CD4-positive, alpha-beta T cell treated with Interleukin-15 for 4 hours (primary cell): ENCODE data around the gene CLDN24.
A peak's percentile ranks its signal among the peaks of the same experiment; 100 is the strongest.

ENCODE experiments used
- DNase-seq: peaks from one replicate; pipeline ENCODE4 v3.0.0-alpha.2; 2020; ENCODE audit warnings: low spot score

Gene CLDN24

DNA sequence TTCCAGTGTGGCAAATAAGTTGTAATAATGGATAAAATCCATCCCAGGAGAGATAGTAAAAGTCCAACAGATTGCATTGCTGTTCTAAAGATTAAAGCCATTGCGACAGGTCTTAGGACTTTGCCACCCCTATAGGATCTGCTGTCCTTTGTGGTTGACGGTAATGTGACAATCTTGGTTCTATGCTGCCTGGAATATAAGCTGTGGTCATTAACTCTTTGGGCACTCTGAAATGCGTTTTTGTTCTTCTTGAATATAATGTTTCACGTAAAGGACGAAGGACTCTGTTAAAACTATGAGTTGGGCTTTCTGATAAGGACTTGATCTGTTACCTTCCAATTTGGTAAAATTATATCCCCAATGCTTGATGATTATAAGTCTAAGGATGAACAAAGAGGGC is at the start of gene CLDN24:
Gene CLDN24 (minus strand): TSS at position 101 of the 400 bp plus-strand sequence. CDS start 0 bp downstream, at position 101.
- DNase-seq = no peak

DNA sequence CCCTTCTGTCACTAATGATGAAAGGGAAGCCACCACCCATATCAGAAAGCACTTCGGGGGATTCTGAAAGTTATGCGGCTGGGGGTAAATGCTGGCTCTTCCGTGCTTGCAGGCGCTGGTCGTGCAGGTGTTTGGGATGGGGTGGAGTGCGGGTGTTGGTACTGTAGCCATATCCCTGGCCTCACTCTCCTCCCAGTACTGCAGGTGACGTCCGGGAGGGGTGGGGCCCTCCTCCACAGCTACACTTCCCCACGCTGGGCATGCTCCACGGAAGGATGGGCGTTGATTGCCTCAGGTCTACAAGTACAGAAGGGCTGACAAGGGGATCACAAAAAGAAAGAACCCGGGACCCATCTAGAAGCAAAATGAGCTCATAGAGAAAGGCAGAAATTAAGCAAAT is 48.6 kb upstream of the CLDN24 start:
- DNase-seq = no peak

DNA sequence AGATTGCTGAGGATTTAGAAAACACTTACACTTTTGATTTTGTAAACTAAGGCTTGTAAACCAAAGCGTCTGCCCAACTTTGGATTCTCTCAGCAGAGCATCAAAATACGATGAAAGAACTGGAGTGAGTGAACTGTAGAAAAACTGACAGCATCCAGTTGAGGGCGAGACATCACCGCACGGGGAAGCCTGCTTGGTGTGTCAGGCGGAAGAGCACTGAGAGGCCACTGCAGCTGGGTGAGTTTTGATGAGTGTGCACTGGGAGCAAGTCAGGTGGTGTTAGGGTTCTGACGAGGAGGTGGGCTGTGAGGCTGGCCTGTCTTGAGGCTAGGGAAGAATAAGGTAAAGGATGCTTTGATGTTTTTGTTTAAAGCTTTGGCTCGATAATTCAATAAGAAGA is 46.8 kb upstream of the CLDN24 start:
- DNase-seq = no peak

DNA sequence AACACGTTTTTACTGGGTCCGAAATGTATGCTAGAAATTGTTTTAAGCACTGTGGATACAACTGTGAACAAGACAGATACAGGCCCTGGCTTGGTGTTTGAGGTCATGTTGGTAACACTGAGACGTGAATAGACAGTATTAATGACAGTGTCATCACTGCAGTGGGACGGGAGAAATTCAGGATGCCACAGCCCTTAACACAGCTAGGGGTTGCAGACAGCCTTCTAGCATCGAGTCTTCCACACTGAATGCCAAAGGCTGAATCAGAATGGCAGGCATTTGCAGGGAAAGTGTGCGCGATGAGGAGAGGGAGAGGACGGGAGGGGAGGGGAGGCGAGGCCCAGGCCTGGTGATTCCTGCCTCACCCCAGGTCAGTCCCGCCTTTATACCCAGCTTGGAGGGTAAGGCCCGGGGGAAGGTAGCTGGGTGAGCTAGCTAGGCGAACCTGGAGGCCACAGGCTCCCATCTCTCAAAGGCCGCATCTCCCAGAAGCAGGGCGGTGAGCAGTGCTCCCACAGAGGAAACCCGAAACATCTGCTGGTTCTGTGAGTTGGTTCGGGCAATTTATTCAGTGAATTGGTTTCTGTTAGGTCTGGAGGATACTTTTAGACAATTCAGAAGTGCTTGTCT is 44.1 kb upstream of the CLDN24 start:
- no peak for DNase-seq

DNA sequence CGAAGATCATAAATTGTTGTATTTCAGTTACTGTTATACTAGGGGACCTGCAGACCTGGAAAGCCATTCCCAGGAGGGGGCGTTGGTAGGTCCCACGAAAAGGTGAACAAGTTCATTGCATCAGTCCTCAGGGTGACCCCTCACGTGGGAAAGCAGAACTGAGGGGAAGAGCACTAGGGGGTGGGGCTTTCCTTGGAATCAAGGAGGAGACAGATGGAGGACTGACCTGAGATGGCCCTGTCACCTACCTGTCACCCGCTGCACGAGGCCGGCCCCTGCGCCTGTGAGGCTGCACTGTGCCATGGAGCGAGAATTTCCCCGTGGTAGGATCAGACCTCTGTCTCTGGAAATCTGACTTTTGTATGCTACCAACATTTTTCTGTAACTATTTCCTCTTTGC is 41.8 kb upstream of the CLDN24 start:
- DNase-seq = no peak

DNA sequence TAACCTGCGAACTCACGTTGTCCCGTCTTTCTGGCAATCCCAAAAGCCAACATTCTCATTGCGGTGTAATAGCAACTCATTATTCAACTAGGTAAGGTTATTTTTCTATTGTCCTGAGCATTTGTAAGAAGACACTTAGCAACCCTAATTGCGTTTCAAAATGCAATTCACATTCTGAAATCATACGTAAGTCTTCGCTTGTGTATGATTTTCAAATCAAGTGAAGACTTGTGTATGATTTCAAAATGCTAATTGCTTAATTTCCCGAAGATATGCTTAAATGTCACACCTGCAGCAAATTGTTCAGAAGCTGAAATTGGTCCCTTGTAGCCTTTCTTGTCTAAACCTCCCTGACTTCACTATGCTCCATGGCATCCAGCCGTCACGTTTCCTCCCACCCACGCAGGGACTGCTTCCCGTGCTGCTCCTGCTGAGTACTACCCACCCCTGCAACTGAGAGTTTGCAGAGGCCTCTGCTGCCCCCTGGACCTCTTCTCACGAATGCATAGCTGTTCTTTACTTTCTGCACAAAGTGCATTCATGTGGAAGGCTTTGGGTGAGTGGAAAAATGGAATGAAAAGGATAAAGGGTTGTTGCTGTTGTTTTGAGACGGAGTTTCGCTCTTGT is 40.8 kb upstream of the CLDN24 start:
- DNase-seq = no peak

DNA sequence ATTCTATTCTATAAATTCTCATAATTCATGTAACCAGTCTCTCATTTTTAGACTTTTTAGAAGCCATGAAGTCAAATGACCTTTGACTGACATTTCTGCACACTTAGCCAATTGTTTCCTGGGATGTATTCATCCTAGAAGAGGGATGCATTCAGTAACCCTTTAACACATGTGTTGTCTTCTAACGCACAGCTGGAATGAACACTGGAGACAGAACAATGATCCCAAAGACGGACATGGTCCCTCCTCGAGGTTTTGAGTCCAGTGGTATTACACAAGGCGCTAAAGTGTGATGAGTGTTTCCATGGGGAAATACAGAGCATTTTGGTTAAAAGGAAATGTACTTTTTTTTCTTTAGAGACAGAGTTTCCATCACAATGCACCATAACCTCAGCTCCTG is 39.8 kb upstream of the CLDN24 start:
- no peak for DNase-seq

DNA sequence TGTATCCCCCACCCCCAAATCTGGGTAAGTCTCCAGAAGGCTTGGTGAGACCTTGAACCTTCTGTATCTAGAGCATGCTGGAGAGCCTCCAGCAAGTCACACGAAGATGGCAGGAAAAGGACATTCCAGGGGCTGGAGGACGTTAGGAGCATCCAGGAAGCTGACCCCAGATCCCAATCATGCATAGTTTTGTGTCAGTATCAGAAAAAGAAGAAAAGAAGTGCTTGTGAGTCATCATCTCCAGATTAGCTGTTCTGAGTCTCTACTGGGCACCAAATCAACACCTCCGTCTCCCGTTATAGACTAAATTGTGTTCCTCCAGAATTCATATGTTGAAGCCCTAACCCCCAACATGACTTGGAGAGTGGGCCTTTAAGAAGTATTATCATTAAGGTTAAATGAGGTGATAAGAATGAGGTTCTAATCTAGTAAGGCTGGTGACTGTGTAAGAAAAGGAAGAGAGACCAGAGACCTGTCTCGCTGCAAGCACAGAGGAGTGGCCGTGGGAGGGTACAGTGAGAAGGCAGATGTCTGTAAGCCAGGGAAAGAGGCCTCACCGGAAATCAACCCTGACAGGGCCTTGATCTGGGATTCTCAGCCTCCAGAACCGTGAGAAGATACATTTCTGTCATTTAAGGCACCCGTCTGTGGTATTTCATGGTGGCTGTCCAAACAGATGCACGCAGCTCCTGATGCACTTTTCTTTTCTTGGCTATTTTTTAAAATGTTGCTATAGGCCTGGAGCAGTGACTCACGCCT is 38.1 kb upstream of the CLDN24 start:
- no peak for DNase-seq

DNA sequence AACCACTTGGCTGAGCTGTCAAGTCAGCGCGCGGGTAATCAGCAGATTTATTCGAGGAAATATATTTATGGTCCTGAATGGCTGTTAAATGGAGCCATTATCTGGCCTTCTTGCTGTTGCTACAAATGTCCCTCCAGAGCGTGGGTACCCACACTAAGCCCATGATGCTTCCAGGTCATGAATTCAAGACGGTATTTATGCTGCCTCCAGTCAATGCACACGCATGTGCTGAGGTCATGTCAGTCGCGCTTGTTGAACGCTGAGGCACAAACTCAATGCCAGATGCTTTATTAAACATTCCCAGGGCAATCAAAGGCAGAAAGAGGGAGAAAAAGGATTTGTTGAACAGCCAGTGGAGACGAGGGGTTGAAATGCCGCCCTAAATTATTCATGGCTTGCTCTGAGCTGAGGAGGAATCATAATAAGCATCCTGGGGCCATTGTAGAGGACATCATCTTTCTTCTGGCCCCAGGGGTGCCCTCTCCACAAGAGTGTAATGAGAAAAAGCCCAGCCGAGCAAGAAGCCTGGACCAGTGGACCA is 36.1 kb upstream of the CLDN24 start:
- no peak for DNase-seq

DNA sequence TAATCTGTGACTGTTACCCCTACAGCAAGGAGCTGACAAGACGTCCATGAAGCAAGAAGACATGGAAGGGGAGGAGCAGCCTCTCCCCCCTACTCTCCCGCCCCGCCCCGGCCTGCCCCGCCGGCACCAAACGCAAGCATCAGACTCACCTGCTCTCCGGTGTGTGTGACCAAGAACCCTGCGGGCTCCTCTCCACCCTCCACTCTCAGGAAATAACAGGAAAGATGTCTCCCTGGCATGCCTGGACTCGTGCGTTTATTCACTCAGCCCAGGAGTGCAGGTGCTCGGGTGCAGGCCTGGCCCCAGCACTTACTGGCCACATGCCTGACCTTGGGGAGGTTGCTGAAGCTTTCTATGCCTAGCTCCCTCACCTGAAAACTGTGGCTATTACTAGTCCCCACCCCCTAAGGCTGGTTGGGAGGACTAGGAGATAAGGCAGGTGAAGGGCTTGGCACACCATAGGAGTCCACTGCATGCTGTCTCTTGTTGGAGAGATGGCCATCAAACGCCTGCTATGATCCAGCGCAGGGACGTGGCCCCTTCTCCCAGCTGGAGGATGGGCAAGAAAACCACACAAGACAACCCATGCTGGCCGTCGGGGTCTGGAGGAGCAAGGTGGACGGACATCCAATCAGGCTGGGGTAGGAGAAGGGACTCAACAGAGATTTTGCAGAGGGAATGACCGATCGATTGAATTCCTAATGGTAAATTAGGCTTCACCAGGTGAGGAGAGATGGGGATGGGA is 34.9 kb upstream of the CLDN24 start:
- no peak for DNase-seq

DNA sequence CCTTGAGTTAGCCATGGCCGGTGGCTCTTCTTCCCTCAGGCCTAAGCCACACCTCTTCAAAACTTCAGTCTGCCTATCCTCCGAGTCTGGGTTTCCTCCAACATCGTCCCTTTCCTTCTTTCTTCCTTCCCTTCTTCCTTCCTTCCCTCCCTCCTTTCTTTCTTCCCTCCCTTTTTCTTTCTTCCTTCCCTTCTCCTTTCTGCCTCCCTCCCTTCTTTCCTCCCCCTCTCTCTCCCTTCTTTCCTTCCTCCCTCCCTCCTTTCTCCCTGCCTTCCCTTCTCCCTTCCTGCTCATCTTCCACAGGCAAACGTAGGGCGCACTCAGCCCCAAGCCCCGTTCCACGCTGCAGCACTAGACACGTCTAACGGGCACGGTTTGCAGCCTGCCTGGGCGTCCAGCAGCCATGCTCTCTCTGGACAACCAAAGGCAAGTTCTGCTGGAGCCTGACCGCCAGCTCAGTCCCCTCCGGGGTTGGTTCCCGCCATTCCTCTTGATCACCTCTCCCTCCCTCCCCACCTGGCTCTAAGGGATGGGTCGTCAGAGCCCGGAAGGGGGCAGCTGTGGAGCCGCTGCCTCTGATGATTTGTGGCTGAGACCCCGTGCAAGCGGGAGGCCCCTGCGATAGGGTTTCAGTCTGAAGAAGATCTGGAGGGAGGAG is 34.1 kb upstream of the CLDN24 start:
- DNase-seq = no peak

DNA sequence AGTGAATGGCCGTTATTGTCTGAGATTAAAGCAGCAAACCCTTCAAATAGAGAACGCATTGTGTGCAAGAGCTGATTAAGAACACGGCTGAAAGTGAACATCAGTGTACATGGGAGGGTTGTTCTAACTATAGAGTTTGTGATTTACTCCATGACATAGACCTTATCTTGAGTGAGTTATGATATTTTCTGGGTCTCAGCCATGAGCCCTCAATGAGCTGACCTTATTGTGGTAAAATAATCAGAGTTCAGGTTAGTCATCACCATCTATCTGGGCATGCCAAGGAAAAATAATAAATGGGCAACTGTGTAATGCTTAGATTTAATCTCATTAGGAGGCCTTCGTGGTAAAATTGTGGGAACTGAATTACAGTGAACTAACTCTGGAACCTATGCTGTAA is 33.2 kb upstream of the CLDN24 start:
- no peak for DNase-seq

DNA sequence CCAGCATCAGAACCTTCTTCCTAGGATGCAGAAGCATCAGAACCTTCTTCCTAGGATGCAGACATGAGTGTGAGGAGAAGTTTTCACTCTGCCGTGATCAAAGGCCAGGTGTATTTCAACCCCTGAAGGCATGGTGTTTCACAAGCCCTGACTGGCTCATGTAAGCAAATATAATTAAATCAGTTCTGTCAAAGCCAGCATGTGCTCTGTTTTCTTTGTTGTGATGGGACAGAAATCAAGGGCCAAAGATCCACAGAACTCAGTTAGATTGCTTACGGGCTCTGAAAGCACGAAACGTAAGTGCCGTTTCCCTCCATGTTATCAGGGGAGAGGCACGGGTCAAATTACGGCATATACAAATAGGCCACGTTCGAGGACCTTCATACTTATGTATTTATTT is 32.0 kb upstream of the CLDN24 start:
- DNase-seq = no peak

DNA sequence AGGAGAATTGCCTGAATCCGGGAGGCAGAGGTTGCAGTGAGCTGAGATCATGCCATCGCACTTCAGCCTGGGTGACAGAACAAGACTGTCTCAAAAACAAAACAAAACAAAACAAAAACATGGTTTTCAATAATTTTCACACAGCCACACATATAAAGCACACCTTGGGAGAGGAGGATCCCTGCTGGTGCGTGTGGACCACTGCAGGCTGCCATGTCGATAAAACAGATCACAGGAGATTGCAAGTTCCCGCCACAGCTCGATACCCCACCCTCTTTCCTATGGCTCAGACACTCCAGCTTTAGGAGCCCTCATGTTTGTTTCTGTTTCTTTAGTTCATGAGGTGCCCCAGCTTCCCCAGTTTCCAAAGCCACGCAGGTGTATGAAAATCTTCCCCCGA is 31.3 kb upstream of the CLDN24 start:
- DNase-seq = no peak

DNA sequence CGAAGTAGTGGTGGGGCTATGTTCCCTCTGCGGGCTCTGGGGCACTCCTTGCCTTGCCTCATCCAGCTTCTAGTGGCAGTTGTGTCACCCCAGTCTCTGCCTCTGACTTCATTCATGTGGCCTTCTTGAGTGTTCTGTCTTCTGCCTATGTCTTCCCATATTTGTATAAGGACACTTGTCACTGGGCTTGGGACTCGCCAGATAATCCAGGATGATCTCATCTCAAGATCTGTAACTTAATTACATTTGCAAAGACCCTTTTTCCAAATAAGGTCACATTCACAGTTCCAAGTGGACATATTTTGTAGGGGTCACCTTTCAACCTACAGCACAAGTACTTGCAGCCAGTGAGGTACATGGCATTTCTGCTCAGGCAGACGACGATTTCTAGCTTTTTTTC is 30.3 kb upstream of the CLDN24 start:
- no peak for DNase-seq

DNA sequence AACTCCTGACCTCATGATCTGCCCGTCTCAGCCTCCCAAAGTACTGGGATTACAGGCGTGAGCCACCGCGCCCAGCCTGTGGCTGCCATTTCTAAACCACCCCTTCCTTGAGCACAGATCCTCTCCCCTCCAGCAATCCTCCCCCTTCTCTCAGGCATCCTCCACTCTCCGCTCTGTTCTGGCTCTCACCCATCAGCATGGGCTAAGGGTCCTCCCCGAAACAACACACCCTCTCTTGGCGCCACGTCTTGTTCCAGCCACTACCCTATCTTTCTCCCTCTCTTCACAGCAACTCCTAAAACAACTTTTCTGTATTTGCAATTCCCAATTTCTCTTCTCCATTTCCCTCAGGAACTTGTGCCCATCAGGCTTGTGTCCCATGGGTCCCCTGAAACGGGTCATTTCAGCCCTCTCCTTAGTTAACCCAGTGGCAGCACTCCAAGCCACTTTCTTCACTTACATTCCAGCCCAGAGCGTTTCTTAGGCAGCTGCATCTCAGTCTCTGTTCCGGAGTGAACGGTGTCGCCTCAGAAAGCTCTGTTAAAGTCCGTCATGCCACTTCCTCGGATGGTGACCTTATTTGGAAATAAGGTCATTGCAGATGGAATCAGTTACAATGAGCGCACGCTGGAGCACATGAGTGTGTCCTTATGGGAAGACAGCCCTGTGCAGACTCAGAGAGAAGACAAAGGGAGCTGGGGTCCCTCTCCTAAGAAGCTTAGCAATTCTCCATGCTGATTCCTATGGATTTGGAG is 28.3 kb upstream of the CLDN24 start:
- DNase-seq = no peak

DNA sequence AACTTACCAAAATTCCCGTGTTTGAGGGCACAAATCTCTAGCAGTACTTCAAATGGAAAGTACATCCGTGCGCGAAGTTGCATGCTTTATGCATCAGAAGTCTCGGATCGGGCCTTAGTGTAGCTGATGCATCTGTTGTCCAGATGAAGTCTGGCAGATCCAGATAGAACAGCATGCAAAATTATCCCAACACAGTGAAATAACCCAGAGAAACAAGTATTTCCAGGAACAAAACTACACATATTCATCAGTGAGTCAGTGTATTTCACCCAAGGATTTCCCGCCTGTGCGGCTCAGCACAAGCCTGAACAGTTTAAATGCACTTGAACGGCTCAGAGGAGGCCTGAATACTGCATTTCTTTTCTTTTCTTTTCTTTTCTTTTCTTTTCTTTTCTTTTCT is 27.4 kb upstream of the CLDN24 start:
- no peak for DNase-seq

DNA sequence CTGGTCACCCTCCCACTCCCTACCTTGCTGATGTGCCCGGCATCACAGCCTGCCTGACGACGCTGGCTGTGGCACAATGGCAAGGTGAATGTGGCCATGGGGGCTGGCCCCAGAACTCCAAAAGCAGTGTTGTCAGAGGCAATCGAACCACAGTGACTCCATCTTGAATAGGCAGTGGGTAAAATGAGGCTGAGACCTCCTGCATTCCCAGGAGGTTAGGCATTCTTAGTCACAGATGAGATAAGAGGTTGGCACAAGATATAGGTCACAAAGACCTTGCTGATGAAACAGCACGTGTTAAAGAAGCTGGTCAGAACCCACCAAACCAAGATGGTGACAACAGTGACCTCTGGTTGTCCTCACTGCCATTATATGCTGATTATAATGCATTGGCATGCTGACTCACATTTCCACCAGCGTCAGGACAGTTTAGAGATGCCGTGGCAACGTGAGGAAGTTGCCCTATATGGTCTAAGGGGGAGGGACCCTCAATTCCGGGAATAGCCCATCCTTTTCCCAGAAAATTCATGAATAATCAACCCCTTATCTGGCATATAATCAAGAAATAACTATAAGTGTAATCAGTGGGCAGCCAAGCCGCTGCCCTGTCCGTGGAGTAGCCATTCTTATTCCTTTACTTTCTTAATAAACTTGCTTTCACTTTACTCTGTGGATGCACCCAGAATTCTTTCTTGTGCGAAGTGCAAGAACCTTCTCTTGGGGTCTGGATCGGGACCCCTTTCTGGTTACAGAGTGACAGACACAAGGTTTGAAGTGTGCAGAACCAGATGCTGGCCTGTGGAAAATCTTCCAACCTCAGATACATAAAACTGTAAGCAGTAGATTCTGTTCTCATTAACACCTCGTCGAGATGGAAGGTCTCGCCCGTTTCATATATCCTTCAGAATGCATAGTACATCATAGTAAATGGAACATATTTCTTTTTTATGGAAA is 26.8 kb upstream of the CLDN24 start:
- DNase-seq = peak; percentile 14

DNA sequence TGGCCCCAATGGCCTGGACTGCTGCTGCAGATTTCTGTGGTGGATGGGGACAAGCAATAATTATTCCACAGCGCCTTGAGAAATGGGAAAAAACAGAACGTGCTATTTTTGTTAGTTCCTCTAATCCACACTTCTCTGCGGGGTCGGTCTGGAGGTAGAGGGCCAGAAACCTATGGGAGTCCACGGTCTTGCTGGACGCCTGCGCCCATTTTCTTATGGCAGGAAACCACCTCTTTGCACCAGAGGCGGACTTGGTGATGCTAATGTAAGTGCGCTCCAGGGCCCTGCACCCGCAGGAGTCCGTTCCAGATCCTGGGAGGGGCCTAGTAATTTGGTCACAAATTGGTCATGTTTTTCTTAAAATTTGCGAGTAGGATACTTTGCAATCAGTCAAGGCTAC is 25.9 kb upstream of the CLDN24 start:
- DNase-seq = no peak

DNA sequence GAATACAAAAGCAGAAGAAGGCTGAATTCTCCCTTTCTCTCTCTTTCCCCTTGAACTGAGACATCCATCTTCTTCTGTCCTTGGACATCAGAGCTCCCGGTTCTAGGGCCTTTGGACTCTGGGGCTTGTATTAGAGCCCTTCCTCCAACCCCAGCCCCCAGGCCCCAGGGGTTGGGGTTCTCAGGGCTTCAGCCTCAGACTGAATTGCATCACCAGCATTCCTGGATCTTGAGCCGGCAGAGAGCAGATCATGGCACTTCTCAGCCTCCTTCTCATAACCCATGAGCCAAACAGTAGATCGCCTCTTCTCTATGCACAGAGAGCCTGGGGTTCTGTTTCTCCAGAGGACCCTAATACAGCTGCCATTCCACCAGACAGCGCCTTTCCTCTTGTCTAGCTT is 25.3 kb upstream of the CLDN24 start:
- no peak for DNase-seq
